K562 (cell line): ENCODE data around the gene STAB2. TPM values are rescaled to one million over a fixed set of nuclear protein-coding genes. Genes with fewer than 3 reads are reported as not detected.

ENCODE experiments used
- ATAC-seq: fragments of 200-7000 bp; cut with Tn5 transposase; 3 replicates; pipeline ENCODE4 v1.9.1; 2020; ENCODE audit warnings: moderate library complexity
- BruUV-seq: library from RNA; stranded (reverse); fragments of 400-500 nt; replicated peaks from 2 replicates; lab custom pipeline; 2021; lab: Mats Ljungman, UMichigan
- CTCF ChIA-PET: fragments of 300-600 bp; formaldehyde crosslinking; extraction: SDS; loops from one replicate; lab custom pipeline; 2021; ENCODE audit warnings: low intra/inter-chr PET ratio; lab: Yijun Ruan, JAX
- POLR2A ChIA-PET: fragments of 300-600, 350-650 bp; sonication (Branson Sonifier 250); formaldehyde crosslinking; extraction: SDS; loops from one replicate; lab custom pipeline; 2021; ENCODE audit warnings: antibody characterized with exemption, inconsistent platforms; lab: Yijun Ruan, JAX
- DNase-seq, 4 experiments: peaks; one replicate each; pipeline versions ENCODE4 v3.0.0 to v3.0.0-alpha.2; 2011 to 2018; ENCODE audit warnings: low spot score in 3 of 4, mixed read lengths in 3 of 4; ENCODE audit errors: extremely low read depth in 1 of 4
- FAIRE-seq: peaks from 2 replicates; lab custom pipeline; 2011; peaks lifted over from hg19 to GRCh38; lab: Jason Lieb, UNC
- H2AFZ ChIP-seq: 2 replicates; pipeline ENCODE4 v1.6.0; 2011; ENCODE audit warnings: low read depth, low read length, control low read depth, inconsistent platforms
- H3K27ac ChIP-seq: fragments of 200-600 bp; 3 replicates; pipeline ENCODE4 v1.8.0; 2011; ENCODE audit warnings: low read depth, mild to moderate bottlenecking, control low read depth, inconsistent platforms, low read length, moderate library complexity, mixed read lengths; ENCODE audit errors: extremely low read depth
- H3K27me3 ChIP-seq, 2 experiments: fragments of 300-600 bp in 1 of 2; 2 replicates in 1 of 2; 3 replicates in 1 of 2; pipeline versions ENCODE4 v1.6.0 to v1.8.0; 2011; ENCODE audit warnings: inconsistent platforms in 2 of 2, low read length in 2 of 2, mild to moderate bottlenecking in 1 of 2, mixed read lengths in 1 of 2, moderate library complexity in 1 of 2; ENCODE audit not compliant: control insufficient read depth in 2 of 2, insufficient read depth in 2 of 2
- H3K36me3 ChIP-seq: fragments of 300-600 bp; 3 replicates; pipeline ENCODE4 v1.8.0; 2011; ENCODE audit warnings: mild to moderate bottlenecking, low read length, inconsistent platforms; ENCODE audit not compliant: control insufficient read depth, insufficient read depth
- H3K4me1 ChIP-seq, 2 experiments: fragments of 200-600 bp in 1 of 2; replicated peaks in 1 of 2; 2 replicates in 1 of 2; 3 replicates in 1 of 2; pipeline versions ENCODE4 v1.5.1 to v1.8.0; 2011; ENCODE audit warnings: inconsistent platforms in 2 of 2, low read length in 2 of 2, mild to moderate bottlenecking in 1 of 2, mixed read lengths in 1 of 2, moderate library complexity in 1 of 2; ENCODE audit not compliant: control insufficient read depth in 2 of 2, insufficient read depth in 2 of 2
- H3K4me2 ChIP-seq: 2 replicates; pipeline ENCODE4 v1.6.1; 2011; ENCODE audit warnings: low read length, control low read depth, inconsistent platforms, mixed read lengths; ENCODE audit not compliant: insufficient read depth
- H3K4me3 ChIP-seq: fragments of 200-600 bp; sonication (generic), shearing (Covaris generic); 2 replicates; pipeline ENCODE4 v1.5.1; 2016; ENCODE audit warnings: control low read depth, inconsistent platforms
- H3K79me2 ChIP-seq: fragments of 200-600 bp; 3 replicates; pipeline ENCODE4 v1.8.0; 2011; ENCODE audit warnings: low read length, inconsistent platforms; ENCODE audit not compliant: control insufficient read depth, insufficient read depth
- H3K9ac ChIP-seq, 2 experiments: 2 replicates each; pipeline versions ENCODE4 v1.6.0 to v1.6.1; 2011; ENCODE audit warnings: low read depth in 2 of 2, low read length in 2 of 2, control low read depth in 1 of 2, inconsistent platforms in 1 of 2, mild to moderate bottlenecking in 1 of 2, mixed read lengths in 1 of 2; ENCODE audit not compliant: insufficient read depth in 1 of 2
- H3K9me1 ChIP-seq: one replicate; pipeline ENCODE4 v1.6.0; 2011; ENCODE audit warnings: inconsistent platforms, mild to moderate bottlenecking, low read length, moderate library complexity; ENCODE audit not compliant: control insufficient read depth, insufficient read depth
- H3K9me3 ChIP-seq: replicated peaks from 2 replicates; pipeline ENCODE4 v1.5.1; 2011; ENCODE audit warnings: low read depth, low read length, inconsistent platforms; ENCODE audit not compliant: control insufficient read depth, insufficient read depth
- H4K20me1 ChIP-seq: replicated peaks from 2 replicates; pipeline ENCODE4 v1.6.1; 2011; ENCODE audit warnings: low read length, inconsistent platforms, mixed read lengths; ENCODE audit not compliant: control insufficient read depth, insufficient read depth
- ADNP ChIP-seq: fragments of 200-800 bp; sonication (Bioruptor generic); IDR thresholded peaks from 2 replicates; pipeline ENCODE4 v1.6.1; 2016; ENCODE audit warnings: missing genetic modification characterization, missing compliant biosample characterization
- CBX3 ChIP-seq, 2 experiments: IDR thresholded peaks; 1 replicate in 1 of 2; 2 replicates in 1 of 2; pipeline ENCODE4 v1.6.1; 2012; ENCODE audit warnings: inconsistent platforms in 2 of 2, low read length in 2 of 2, borderline replicate concordance in 1 of 2, control low read depth in 1 of 2
- CBX5 ChIP-seq: IDR thresholded peaks from 2 replicates; pipeline ENCODE4 v1.6.1; 2014; ENCODE audit warnings: low read depth, borderline replicate concordance
- ESRRB ChIP-seq: fragments of 250-450 bp; sonication (Bioruptor Pico); IDR thresholded peaks from 2 replicates; pipeline ENCODE4 v1.5.0; 2020; ENCODE audit warnings: mild to moderate bottlenecking, moderate library complexity, borderline replicate concordance
- HDAC2 ChIP-seq: fragments of 450-650 bp; IDR thresholded peaks from 2 replicates; pipeline ENCODE4 v1.6.1; 2016; ENCODE audit warnings: mild to moderate bottlenecking
- ILF3 ChIP-seq: fragments of 450-650 bp; IDR thresholded peaks from 2 replicates; pipeline ENCODE4 v1.6.1; 2018; ENCODE audit warnings: antibody characterized with exemption, mild to moderate bottlenecking, moderate library complexity, borderline replicate concordance
- LARP7 ChIP-seq: fragments of 450-650 bp; IDR thresholded peaks from 2 replicates; pipeline ENCODE4 v1.6.1; 2016
- MAFG ChIP-seq: fragments of 450-650 bp; conservative IDR thresholded peaks from 2 replicates; pipeline ENCODE4 v1.6.1; 2016; ENCODE audit warnings: missing genetic modification characterization, missing compliant biosample characterization
- POLR2G ChIP-seq: fragments of 200-400 bp; formaldehyde crosslinking; IDR thresholded peaks from 2 replicates; pipeline ENCODE4 v1.6.1; 2017; ENCODE audit warnings: low read depth, mild to moderate bottlenecking, antibody characterized with exemption, low read length, moderate library complexity
- RBM25 ChIP-seq: fragments of 200-400 bp; formaldehyde crosslinking; IDR thresholded peaks from 2 replicates; pipeline ENCODE4 v1.6.1; 2018; ENCODE audit warnings: low read length, low read depth, moderate library complexity; ENCODE audit not compliant: severe bottlenecking
- SMAD3 ChIP-seq: fragments of 450-650 bp; formaldehyde crosslinking; conservative IDR thresholded peaks from 2 replicates; pipeline ENCODE4 v1.4.0; 2020; ENCODE audit warnings: mild to moderate bottlenecking
- SMAD4 ChIP-seq: fragments of 250-450 bp; sonication (Bioruptor Pico); conservative IDR thresholded peaks from 2 replicates; pipeline ENCODE4 v1.8.0; 2021; ENCODE audit warnings: inconsistent platforms, mild to moderate bottlenecking, moderate library complexity
- ZBTB34 ChIP-seq: fragments of 250-450 bp; sonication (Bioruptor Pico); IDR thresholded peaks from 2 replicates; pipeline ENCODE4 v1.8.0; 2021; ENCODE audit warnings: mild to moderate bottlenecking, moderate library complexity
- ZBTB8A ChIP-seq: fragments of 450-650 bp; IDR thresholded peaks from 2 replicates; pipeline ENCODE4 v1.6.1; 2018; ENCODE audit warnings: mild to moderate bottlenecking, moderate library complexity; ENCODE audit not compliant: partially characterized antibody
- ZNF232 ChIP-seq: sonication (generic); formaldehyde crosslinking; IDR thresholded peaks from 2 replicates; pipeline ENCODE4 v1.8.0; 2022; ENCODE audit warnings: mild to moderate bottlenecking, missing genetic modification reagents
- WGBS: fragments of 100-300 bp; shearing (Covaris generic); methylation state at CpG from one replicate; pipeline ENCODE4 v1.1.6; 2016; ENCODE audit warnings: low coverage, mixed read lengths; ENCODE audit not compliant: insufficient coverage; ENCODE audit errors: missing lambda C conversion rate; 5-methylcytosine and 5-hydroxymethylcytosine counted together
- in situ Hi-C: fragments of 300-500 bp; cut with MboI; formaldehyde crosslinking; loops from 4 replicates; pipeline ENCODE4 v1.15.0; 2018; ENCODE audit warnings: inconsistent platforms, mixed read lengths
- intact Hi-C: fragments of 100-400 bp; cut with micrococcal nuclease; formaldehyde crosslinking; loops from 2 replicates; pipeline ENCODE4 v1.14.2; 2022
- polyA plus RNA-seq, 8 experiments: library from polyadenylated mRNA; depleted of rRNA in 4 of 8; stranded (reverse) in 5 of 8; unstranded in 3 of 8; fragments of >200 nt; fragmentation: Nextera tagmentation in 2 of 8; fragmentation: Illumina TruSeq in 1 of 8; extraction: Ambion mirVana in 2 of 8; extraction: Trizol in 1 of 8; gene quantifications; 2 replicates each; pipeline versions ENCODE4 v1.2.1 to v1.2.3, GENCODE V29; 2011 to 2014; ENCODE audit warnings: inconsistent platforms in 1 of 8, missing spikeins in 1 of 8
- total RNA-seq, 7 experiments: library from RNA; depleted of rRNA in 6 of 7; stranded (reverse); fragments of >200 nt in 6 of 7; fragmentation: Illumina TruSeq in 2 of 7; extraction: Trizol in 2 of 7; gene quantifications; 2 replicates each; pipeline versions ENCODE4 v1.2.1 to v1.2.3, GENCODE V29; 2011 to 2021; ENCODE audit warnings: low replicate concordance in 1 of 7

STAB2 gene
- total and polyA plus RNA-seq, 9 of the 15 experiments (the other 6 are each of a cell fraction or from before 2014, with no cell fraction given) = 0.10 TPM; not detected in 8

GRCh38 chr12:103811791-103812190 lies 224.7 kb downstream of the STAB2 start (continued):
- TF ChIP-seq ZBTB8A (no peak), MAFG (tag) (peak; percentile 38), LARP7 (no peak)

- Histone ChIP-seq H3K4me2 (no peak overlapping the region), H3K27ac (no peak overlapping the region), H3K27me3 (no peaks in the 10 kb centered on the region), H2AFZ (no peak overlapping the region), H3K4me3 (no peak overlapping the region), H3K36me3 (peaks cover 83% of the 10 kb centered on the region), H4K20me1 (no peaks in the 10 kb centered on the region), H3K9me1 (no peaks in the 10 kb centered on the region), H3K9me3 (peaks cover 2% of the 10 kb centered on the region; the same call in 1 of the 2 replicates), H3K9ac (no peak overlapping the region), H3K4me1 (peaks cover 6 to 29% of the 10 kb centered on the region in 2 experiments; a peak in 4 of 5 replicates), H3K79me2 (peaks cover 63% of the 10 kb centered on the region)
- FAIRE-seq (no peak), DNase-seq (no peak), ATAC-seq (no peak)
- ChIA-PET POLR2A (no interaction called here), CTCF (no interaction called here)
- 100% methylated on average over 1 of the region's 1 CpG for WGBS
- intact Hi-C loops = no loop called here
- in situ Hi-C loops = no loop called here
- no TSS peak for BruUV-seq
- TF ChIP-seq CBX3 (IDR thresholded peaks at IDR 0.05; ENCODE audit: borderline replicate concordance in 1 of 2, low read length in 2 of 2) (0 out of 3 replicates have a peak, but pooled peaks of 1 of the 2 experiments have one; percentile 29), ADNP (peak; percentile 59; the same call in 1 of the 2 replicates), SMAD4 (CRISPR knock-in tag) (no peak), CBX5 (no peak), ZBTB34 (no peak), RBM25 (peak; percentile 96), ILF3 (no peak), ZNF232 (CRISPR knock-in tag) (no peak), POLR2G (no peak), ESRRB (CRISPR knock-in tag) (no peak), SMAD3 (CRISPR knock-in tag) (no peak), HDAC2 (0 out of 2 replicates have a peak, but pooled peaks have one; percentile 35)
These were observed 225.7 kb downstream of the STAB2 start for GRCh38 chr12:103812789-103813188.
